ENCODE data around the gene GMPS. TPM values are rescaled to one million over a fixed set of nuclear protein-coding genes. Genes with fewer than 3 reads are reported as not detected.

Gene GMPS
- total and polyA plus RNA-seq, 2 donors from 2014 or later: 21.1 to 43.9 TPM

- DNase-seq (no peak), FAIRE-seq (no peak)
- Histone ChIP-seq H3K4me1 (ENCODE audit: control insufficient read depth in 2 of 3, insufficient read depth in 2 of 3, low read depth in 1 of 3, low read length in 3 of 3) (no peaks in the 10 kb centered on the region), H3K9ac (ENCODE audit: low read length in 3 of 3) (no peak overlapping the region), H3K36me3 (ENCODE audit: control insufficient read depth in 2 of 3, insufficient read depth in 3 of 3, low read length in 3 of 3) (no peaks in the 10 kb centered on the region), H3K27ac (ENCODE audit: low read depth in 2 of 2, low read length in 2 of 2) (no peak overlapping the region), H3K27me3 (ENCODE audit: control insufficient read depth, insufficient read depth, low read length) (no peaks in the 10 kb centered on the region), H3K4me3 (ENCODE audit: low read length in 3 of 3) (no peak overlapping the region), H3K9me3 (ENCODE audit: control insufficient read depth in 2 of 3, insufficient read depth in 1 of 3, low read length in 3 of 3) (no peaks in the 10 kb centered on the region)
- no peak for TF ChIP-seq CTCF (IDR thresholded peaks at IDR 0.05; ENCODE audit: borderline replicate concordance, extremely low read depth, insufficient read depth)
- intact Hi-C loops (cut with DNase I): no loop called here
Observed at GRCh38 chr3:155863072-155863784, 7.2 kb upstream of the GMPS start.

GRCh38 chr3:155869691-155870090, 759 bp upstream of the GMPS start:
- TF ChIP-seq CTCF (IDR thresholded peaks at IDR 0.05; ENCODE audit: borderline replicate concordance, extremely low read depth, insufficient read depth): no peak
- Histone ChIP-seq H3K36me3 (ENCODE audit: control insufficient read depth in 2 of 3, insufficient read depth in 3 of 3, low read length in 3 of 3) (no peaks in the 10 kb centered on the region), H3K4me1 (ENCODE audit: control insufficient read depth in 2 of 3, insufficient read depth in 2 of 3, low read depth in 1 of 3, low read length in 3 of 3) (peaks cover 0 to 10% (median 6%) of the 10 kb centered on the region in 3 donors), H3K4me3 (ENCODE audit: low read length in 3 of 3) (peak overlapping the region; percentile 65 to 84 (median 73)), H3K27ac (ENCODE audit: low read depth in 2 of 2, low read length in 2 of 2) (peak overlapping the region; percentile 84 to 87), H3K9ac (ENCODE audit: low read length in 3 of 3) (peak overlapping the region; percentile 43 to 87 (median 85)), H3K9me3 (ENCODE audit: control insufficient read depth in 2 of 3, insufficient read depth in 1 of 3, low read length in 3 of 3) (no peaks in the 10 kb centered on the region), H3K27me3 (ENCODE audit: control insufficient read depth, insufficient read depth, low read length) (no peaks in the 10 kb centered on the region)
- intact Hi-C loops (cut with DNase I): no loop called here
- DNase-seq (no peak), FAIRE-seq (no peak)

GRCh38 chr3:155870945-155871745, 695 bp downstream of the GMPS start:
- peak overlapping the region; percentile 72 to 89 (median 78) for H3K9ac ChIP-seq (ENCODE audit: low read length in 3 of 3)
- H3K27me3 ChIP-seq (ENCODE audit: control insufficient read depth, insufficient read depth, low read length): no peaks in the 10 kb centered on the region
- H3K27ac ChIP-seq (ENCODE audit: low read depth in 2 of 2, low read length in 2 of 2): peak overlapping the region; percentile 96 to 97
- H3K4me3 ChIP-seq (ENCODE audit: low read length in 3 of 3): peak overlapping the region; percentile 54 to 83 (median 69)
- DNase-seq (peak; percentile 54 to 85 (median 76)), FAIRE-seq (no peak)
- no peak for TF ChIP-seq CTCF (IDR thresholded peaks at IDR 0.05; ENCODE audit: borderline replicate concordance, extremely low read depth, insufficient read depth)
- no peaks in the 10 kb centered on the region for H3K36me3 ChIP-seq (ENCODE audit: control insufficient read depth in 2 of 3, insufficient read depth in 3 of 3, low read length in 3 of 3)
- intact Hi-C loops (cut with DNase I): no loop called here
- H3K4me1 ChIP-seq (ENCODE audit: control insufficient read depth in 2 of 3, insufficient read depth in 2 of 3, low read depth in 1 of 3, low read length in 3 of 3): peaks cover 0 to 10% (median 6%) of the 10 kb centered on the region in 3 donors
- no peaks in the 10 kb centered on the region for H3K9me3 ChIP-seq (ENCODE audit: control insufficient read depth in 2 of 3, insufficient read depth in 1 of 3, low read length in 3 of 3)
